ENCODE data around the gene MUC5AC. TPM values are rescaled to one million over a fixed set of nuclear protein-coding genes. Genes with fewer than 3 reads are reported as not detected.

The MUC5AC gene
- total RNA-seq, 1 donor from 2014 or later, result not detected

GRCh38 chr11:1134848-1135445 is 22.8 kb upstream of the MUC5AC start:
- DNase-seq (ENCODE audit: extremely low spot score, unreplicated experiment), result no peak
- Mint-ChIP-seq H3K27ac (ENCODE audit: unreplicated experiment) (no peak overlapping the region), H3K4me1 (ENCODE audit: unreplicated experiment) (no peaks in the 10 kb centered on the region), H3K27me3 (ENCODE audit: unreplicated experiment) (peaks cover 20% of the 10 kb centered on the region), H3K4me3 (ENCODE audit: unreplicated experiment) (no peak overlapping the region), H3K9me3 (ENCODE audit: unreplicated experiment) (peaks cover 20% of the 10 kb centered on the region), H3K36me3 (ENCODE audit: unreplicated experiment) (peaks cover 9% of the 10 kb centered on the region)
- TF ChIP-seq CTCF (IDR thresholded peaks at IDR 0.05), result no peak

GRCh38 chr11:1138097-1138496 is 19.7 kb upstream of the MUC5AC start:
- Mint-ChIP-seq H3K36me3 (ENCODE audit: unreplicated experiment) (peaks cover 14% of the 10 kb centered on the region), H3K27ac (ENCODE audit: unreplicated experiment) (no peak overlapping the region), H3K4me3 (ENCODE audit: unreplicated experiment) (no peak overlapping the region), H3K27me3 (ENCODE audit: unreplicated experiment) (peaks cover 35% of the 10 kb centered on the region), H3K9me3 (ENCODE audit: unreplicated experiment) (peaks cover 38% of the 10 kb centered on the region), H3K4me1 (ENCODE audit: unreplicated experiment) (no peaks in the 10 kb centered on the region)
- no peak for TF ChIP-seq CTCF (IDR thresholded peaks at IDR 0.05)
- no peak for DNase-seq (ENCODE audit: extremely low spot score, unreplicated experiment)

GRCh38 chr11:1139441-1140083 is 18.2 kb upstream of the MUC5AC start:
- Mint-ChIP-seq H3K27ac (ENCODE audit: unreplicated experiment) (no peak overlapping the region), H3K36me3 (ENCODE audit: unreplicated experiment) (peaks cover 10% of the 10 kb centered on the region), H3K9me3 (ENCODE audit: unreplicated experiment) (peaks cover 39% of the 10 kb centered on the region), H3K4me1 (ENCODE audit: unreplicated experiment) (no peaks in the 10 kb centered on the region), H3K4me3 (ENCODE audit: unreplicated experiment) (no peak overlapping the region), H3K27me3 (ENCODE audit: unreplicated experiment) (peaks cover 25% of the 10 kb centered on the region)
- no peak for TF ChIP-seq CTCF (IDR thresholded peaks at IDR 0.05)
- DNase-seq (ENCODE audit: extremely low spot score, unreplicated experiment), result no peak

GRCh38 chr11:1140642-1141490 is 16.9 kb upstream of the MUC5AC start:
- peaks cover 25% of the 10 kb centered on the region for H3K27me3 Mint-ChIP-seq (ENCODE audit: unreplicated experiment)
- H3K36me3 Mint-ChIP-seq (ENCODE audit: unreplicated experiment), result peaks cover 5% of the 10 kb centered on the region
- no peaks in the 10 kb centered on the region for H3K4me1 Mint-ChIP-seq (ENCODE audit: unreplicated experiment)
- H3K4me3 Mint-ChIP-seq (ENCODE audit: unreplicated experiment), result no peak overlapping the region
- H3K27ac Mint-ChIP-seq (ENCODE audit: unreplicated experiment), result no peak overlapping the region
- no peak for TF ChIP-seq CTCF (IDR thresholded peaks at IDR 0.05)
- DNase-seq (ENCODE audit: extremely low spot score, unreplicated experiment), result peak; percentile 81
- peaks cover 29% of the 10 kb centered on the region for H3K9me3 Mint-ChIP-seq (ENCODE audit: unreplicated experiment)

- H3K4me1 Mint-ChIP-seq (ENCODE audit: unreplicated experiment), result peaks cover 7% of the 10 kb centered on the region
- no peak for TF ChIP-seq CTCF (IDR thresholded peaks at IDR 0.05)
- H3K27me3 Mint-ChIP-seq (ENCODE audit: unreplicated experiment), result peaks cover 19% of the 10 kb centered on the region
- no peak overlapping the region for H3K27ac Mint-ChIP-seq (ENCODE audit: unreplicated experiment)
- peak; percentile 85 for DNase-seq (ENCODE audit: extremely low spot score, unreplicated experiment)
- no peak overlapping the region for H3K4me3 Mint-ChIP-seq (ENCODE audit: unreplicated experiment)
- peaks cover 5% of the 10 kb centered on the region for H3K36me3 Mint-ChIP-seq (ENCODE audit: unreplicated experiment)
- peaks cover 29% of the 10 kb centered on the region for H3K9me3 Mint-ChIP-seq (ENCODE audit: unreplicated experiment)
Observed at GRCh38 chr11:1146365-1146764, 11.4 kb upstream of the MUC5AC start.
